ENCODE results near the gene MALL.

The MALL gene

DNA sequence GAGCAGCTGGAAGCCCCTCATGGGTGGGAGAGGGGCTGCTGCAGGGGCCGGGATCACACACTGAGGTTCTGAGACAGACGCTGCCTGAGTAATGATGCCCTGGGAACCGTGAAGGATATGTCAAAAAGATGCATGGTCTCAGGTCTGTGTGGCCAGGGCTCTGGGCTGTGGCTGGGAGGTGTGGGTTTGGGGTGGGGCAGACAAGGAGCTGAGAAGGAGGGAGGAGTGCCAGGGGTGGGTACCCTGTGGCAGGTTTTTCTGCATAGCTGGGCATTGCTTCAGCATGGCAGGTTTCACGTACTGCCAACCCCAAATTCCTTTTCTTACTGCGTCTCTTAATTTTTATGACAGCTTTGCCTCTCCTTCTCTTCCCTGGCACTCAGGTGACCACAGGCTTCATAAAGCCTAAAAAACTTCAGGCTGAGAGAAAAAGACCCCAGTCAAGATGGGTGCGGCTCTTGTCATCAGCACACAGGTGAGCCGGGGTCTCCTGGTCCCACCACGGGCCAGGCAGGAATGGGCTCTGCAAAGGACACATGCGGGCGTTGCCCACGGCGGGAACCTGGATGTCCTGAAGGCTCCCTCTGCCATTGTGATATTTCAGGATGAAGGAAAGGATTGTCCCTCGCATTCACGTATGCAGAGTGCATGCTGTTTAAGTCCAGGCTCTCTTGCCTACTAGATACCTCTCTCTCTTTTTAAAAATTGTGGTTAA, 18.0 kb downstream of the MALL start:
- TF ChIP-seq FOXP2 (optimal IDR thresholded peaks at IDR 0.05; ENCODE audit: borderline replicate concordance, extremely low read depth, extremely low read length, insufficient read depth) (no peak), SIN3A (IDR thresholded peaks at IDR 0.05; ENCODE audit: borderline replicate concordance, insufficient read depth, low read length) (no peak), POLR2AphosphoS5 (IDR thresholded peaks at IDR 0.05; ENCODE audit: low read depth, low read length) (no peak), TAF1 (IDR thresholded peaks at IDR 0.05; ENCODE audit: borderline replicate concordance, insufficient read depth, low read length) (no peak)
- TF ChIP-seq, protein P1, sequence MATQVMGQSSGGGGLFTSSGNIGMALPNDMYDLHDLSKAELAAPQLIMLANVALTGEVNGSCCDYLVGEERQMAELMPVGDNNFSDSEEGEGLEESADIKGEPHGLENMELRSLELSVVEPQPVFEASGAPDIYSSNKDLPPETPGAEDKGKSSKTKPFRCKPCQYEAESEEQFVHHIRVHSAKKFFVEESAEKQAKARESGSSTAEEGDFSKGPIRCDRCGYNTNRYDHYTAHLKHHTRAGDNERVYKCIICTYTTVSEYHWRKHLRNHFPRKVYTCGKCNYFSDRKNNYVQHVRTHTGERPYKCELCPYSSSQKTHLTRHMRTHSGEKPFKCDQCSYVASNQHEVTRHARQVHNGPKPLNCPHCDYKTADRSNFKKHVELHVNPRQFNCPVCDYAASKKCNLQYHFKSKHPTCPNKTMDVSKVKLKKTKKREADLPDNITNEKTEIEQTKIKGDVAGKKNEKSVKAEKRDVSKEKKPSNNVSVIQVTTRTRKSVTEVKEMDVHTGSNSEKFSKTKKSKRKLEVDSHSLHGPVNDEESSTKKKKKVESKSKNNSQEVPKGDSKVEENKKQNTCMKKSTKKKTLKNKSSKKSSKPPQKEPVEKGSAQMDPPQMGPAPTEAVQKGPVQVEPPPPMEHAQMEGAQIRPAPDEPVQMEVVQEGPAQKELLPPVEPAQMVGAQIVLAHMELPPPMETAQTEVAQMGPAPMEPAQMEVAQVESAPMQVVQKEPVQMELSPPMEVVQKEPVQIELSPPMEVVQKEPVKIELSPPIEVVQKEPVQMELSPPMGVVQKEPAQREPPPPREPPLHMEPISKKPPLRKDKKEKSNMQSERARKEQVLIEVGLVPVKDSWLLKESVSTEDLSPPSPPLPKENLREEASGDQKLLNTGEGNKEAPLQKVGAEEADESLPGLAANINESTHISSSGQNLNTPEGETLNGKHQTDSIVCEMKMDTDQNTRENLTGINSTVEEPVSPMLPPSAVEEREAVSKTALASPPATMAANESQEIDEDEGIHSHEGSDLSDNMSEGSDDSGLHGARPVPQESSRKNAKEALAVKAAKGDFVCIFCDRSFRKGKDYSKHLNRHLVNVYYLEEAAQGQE (IDR thresholded peaks at IDR 0.05; ENCODE audit: insufficient read depth in 1 of 2, low read depth in 2 of 2, low read length in 2 of 2): no peak

DNA sequence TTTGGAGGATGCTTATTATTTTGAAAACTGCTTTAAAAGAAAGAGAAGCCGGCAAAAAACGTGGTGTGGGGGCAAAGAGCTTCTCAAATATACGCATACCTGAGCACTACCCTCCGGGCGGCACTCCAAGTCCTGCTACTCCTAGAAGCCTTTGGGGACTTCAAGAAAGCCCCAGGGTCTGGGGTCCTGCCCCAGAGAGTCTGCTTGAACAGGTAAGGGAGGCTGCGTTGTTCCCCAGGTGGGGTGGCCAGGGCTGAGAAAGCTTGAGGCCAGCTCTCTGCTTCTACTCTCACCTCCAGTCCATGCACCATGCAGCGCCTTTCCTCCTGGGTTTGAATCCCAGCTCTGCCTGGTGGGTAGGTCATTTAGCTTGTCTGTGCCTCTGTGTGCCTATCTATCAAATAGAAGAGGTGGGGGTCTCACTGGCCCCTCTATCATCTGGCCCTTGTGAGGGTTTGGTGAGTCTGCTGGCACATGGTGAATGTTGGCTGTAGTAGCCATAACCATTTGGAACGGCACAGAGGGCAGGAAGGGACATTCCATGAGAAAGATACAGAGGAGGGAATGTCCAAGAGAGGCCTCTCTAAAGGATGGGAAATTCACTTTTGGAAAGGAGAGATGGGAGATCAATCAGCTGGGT, 19.5 kb downstream of the MALL start:
- TF ChIP-seq SIN3A (IDR thresholded peaks at IDR 0.05; ENCODE audit: borderline replicate concordance, insufficient read depth, low read length) (no peak), FOXP2 (optimal IDR thresholded peaks at IDR 0.05; ENCODE audit: borderline replicate concordance, extremely low read depth, extremely low read length, insufficient read depth) (no peak), TAF1 (IDR thresholded peaks at IDR 0.05; ENCODE audit: borderline replicate concordance, insufficient read depth, low read length) (no peak), POLR2AphosphoS5 (IDR thresholded peaks at IDR 0.05; ENCODE audit: low read depth, low read length) (no peak)
- TF ChIP-seq, protein P1 (IDR thresholded peaks at IDR 0.05; ENCODE audit: insufficient read depth in 1 of 2, low read depth in 2 of 2, low read length in 2 of 2): no peak
